ENCODE measurements around the gene TAS2R42. TPM values are rescaled to one million over a fixed set of nuclear protein-coding genes. Genes with fewer than 3 reads are reported as not detected.

Gene TAS2R42
- total and polyA plus RNA-seq, 2 of the 13 experiments (the other 11 are each of a cell fraction or from before 2014, with no cell fraction given), result not detected

DNA sequence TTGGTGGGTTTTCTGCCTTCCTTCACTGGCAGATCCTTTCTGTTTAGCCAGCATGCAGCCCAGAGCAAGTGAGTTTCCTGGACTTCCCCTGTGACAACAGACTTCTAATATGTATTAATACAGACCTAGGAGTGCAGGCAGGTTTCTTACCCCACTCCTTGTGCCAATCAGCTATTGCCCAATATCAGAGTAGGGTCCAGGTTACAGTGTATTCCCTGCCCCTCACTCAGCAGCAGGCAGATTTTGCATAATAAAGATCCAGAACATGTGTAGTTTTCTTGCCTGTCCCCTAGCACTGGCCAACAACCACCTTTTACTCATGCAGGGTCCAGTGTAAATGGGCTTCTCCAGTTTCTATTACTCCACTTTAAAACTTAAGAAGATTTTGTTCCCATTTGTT, 20.4 kb downstream of the TAS2R42 start:
- ChIA-PET CTCF (ENCODE audit: low intra/inter-chr PET ratio, low total read pairs) (no interaction called here), POLR2A (no interaction called here)
- H3K27ac ChIP-seq (ENCODE audit: extremely low read length, insufficient read depth, low read length), result no peak overlapping the region
- no peak overlapping the region for H3K4me3 ChIP-seq (replicated peaks in 1 of 3; ENCODE audit: insufficient read depth in 1 of 3, low read depth in 2 of 3, low read length in 3 of 3)
- no peak overlapping the region for H2AFZ ChIP-seq (ENCODE audit: low read length)
- TF ChIP-seq CEBPB (IDR thresholded peaks at IDR 0.05; ENCODE audit: borderline replicate concordance, low read depth, low read length) (peak; percentile 51; the same call in 1 of the 2 replicates), TCF7 (IDR thresholded peaks at IDR 0.05; ENCODE audit: low read depth) (no peak)
- H3K9ac ChIP-seq (ENCODE audit: insufficient read depth, low read depth, low read length), result no peak overlapping the region
- no peak for FAIRE-seq
- peaks cover 41% of the 10 kb centered on the region for H3K4me1 ChIP-seq (ENCODE audit: insufficient read depth, low read length)
- ATAC-seq, result no peak
- H3K36me3 ChIP-seq (replicated peaks in 1 of 2; ENCODE audit: control insufficient read depth in 1 of 2, insufficient read depth in 2 of 2, low read length in 2 of 2), result peaks cover 12 to 31% of the 10 kb centered on the region in 2 experiments
- in situ Hi-C loops (cut with HindIII; ENCODE audit: extremely low pct_ligation_motif_present, low pct_unique_long_range_greater_than_20kb), result no loop called here
- H3K27me3 ChIP-seq (ENCODE audit: control insufficient read depth in 1 of 2, insufficient read depth in 2 of 2, low read length in 2 of 2), result no peaks in the 10 kb centered on the region
- no peak overlapping the region for H3K4me2 ChIP-seq (ENCODE audit: low read depth, low read length)
- peaks cover 28% of the 10 kb centered on the region for H4K20me1 ChIP-seq (ENCODE audit: insufficient read depth, low read length)
- DNase-seq (ENCODE audit: low spot score), result no peak
- H3K9me3 ChIP-seq (ENCODE audit: low read length), result no peaks in the 10 kb centered on the region
- peaks cover 92% of the 10 kb centered on the region for H3K79me2 ChIP-seq (ENCODE audit: insufficient read depth, low read length)
- intact Hi-C loops (cut with micrococcal nuclease; ENCODE audit: unreplicated experiment), result no loop called here
- BruUV-seq (replicated peaks), result no TSS peak

DNA sequence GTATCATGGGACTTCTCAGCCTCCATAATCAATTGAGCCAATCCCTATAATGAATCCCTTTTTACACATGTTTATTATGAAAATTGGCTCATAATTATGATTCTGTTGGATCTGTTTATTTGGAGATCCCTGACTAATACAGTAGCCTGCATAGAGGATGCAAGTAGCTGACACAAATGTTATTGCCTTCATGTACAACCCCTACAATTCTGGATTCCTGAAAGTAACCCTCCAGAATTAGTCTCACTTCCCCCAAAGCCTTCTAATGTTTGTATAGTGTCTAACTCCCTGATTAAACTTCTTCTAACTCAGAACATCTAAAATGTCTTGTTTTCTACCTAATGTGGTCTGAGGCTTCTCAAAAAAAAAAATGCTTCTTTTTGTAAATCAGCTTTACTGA, 22.4 kb downstream of the TAS2R42 start:
- H3K4me2 ChIP-seq (ENCODE audit: low read depth, low read length), result no peak overlapping the region
- ChIA-PET POLR2A (interaction anchor here (0.5 kb wide), 1 partner anchor 1829 kb away, joined by 3 read pairs; no protein-coding TSS in a partner anchor), CTCF (ENCODE audit: low intra/inter-chr PET ratio, low total read pairs) (no interaction called here)
- no peaks in the 10 kb centered on the region for H3K27me3 ChIP-seq (ENCODE audit: control insufficient read depth in 1 of 2, insufficient read depth in 2 of 2, low read length in 2 of 2)
- no peak for FAIRE-seq
- peaks cover 35% of the 10 kb centered on the region for H3K4me1 ChIP-seq (ENCODE audit: insufficient read depth, low read length)
- TF ChIP-seq RFXANK (CRISPR knock-in tag; IDR thresholded peaks at IDR 0.05), result no peak
- no peak for TF ChIP-seq SETDB1 (CRISPR knock-in tag; IDR thresholded peaks at IDR 0.05; ENCODE audit: borderline replicate concordance)
- TF ChIP-seq RFX5 (IDR thresholded peaks at IDR 0.05; ENCODE audit: low read depth, low read length), result no peak
- TF ChIP-seq ARNT (IDR thresholded peaks at IDR 0.05), result no peak
- no peak for TF ChIP-seq REL (CRISPR knock-in tag; conservative IDR thresholded peaks at IDR 0.05)
- H3K4me3 ChIP-seq (replicated peaks in 1 of 3; ENCODE audit: insufficient read depth in 1 of 3, low read depth in 2 of 3, low read length in 3 of 3), result no peak overlapping the region
- peaks cover 11 to 46% of the 10 kb centered on the region in 2 experiments for H3K36me3 ChIP-seq (replicated peaks in 1 of 2; ENCODE audit: control insufficient read depth in 1 of 2, insufficient read depth in 2 of 2, low read length in 2 of 2)
- H2AFZ ChIP-seq (ENCODE audit: low read length), result no peak overlapping the region
- ATAC-seq, result no peak
- H3K27ac ChIP-seq (ENCODE audit: extremely low read length, insufficient read depth, low read length), result no peak overlapping the region
- no peaks in the 10 kb centered on the region for H3K9me3 ChIP-seq (ENCODE audit: low read length)
- in situ Hi-C loops (cut with HindIII; ENCODE audit: extremely low pct_ligation_motif_present, low pct_unique_long_range_greater_than_20kb), result no loop called here
- no TSS peak for BruUV-seq (replicated peaks)
- peaks cover 95% of the 10 kb centered on the region for H3K79me2 ChIP-seq (ENCODE audit: insufficient read depth, low read length)
- H4K20me1 ChIP-seq (ENCODE audit: insufficient read depth, low read length), result peaks cover 23% of the 10 kb centered on the region
- intact Hi-C loops (cut with micrococcal nuclease; ENCODE audit: unreplicated experiment), result no loop called here
- H3K9ac ChIP-seq (ENCODE audit: insufficient read depth, low read depth, low read length), result no peak overlapping the region
- no peak for DNase-seq (ENCODE audit: low spot score)

All from HepG2 (cell line).